Progenitor cell of endocrine pancreas (in vitro differentiated cells): ENCODE measurements around the gene DNAH8. TPM values are rescaled to one million over a fixed set of nuclear protein-coding genes. Genes with fewer than 3 reads are reported as not detected.

ENCODE experiments used
- DNase-seq: peaks from one replicate; pipeline ENCODE4 v3.0.0; 2021; ENCODE audit warnings: low spot score; ENCODE audit not compliant: unreplicated experiment
- H3K27ac Mint-ChIP-seq: 2 replicates; pipeline ENCODE4 v1.8.0; 2021; ENCODE audit warnings: mild to moderate bottlenecking, moderate library complexity, mixed read lengths
- H3K27me3 Mint-ChIP-seq: 2 replicates; pipeline ENCODE4 v1.8.0; 2021; ENCODE audit warnings: mixed read lengths
- H3K36me3 Mint-ChIP-seq: 2 replicates; pipeline ENCODE4 v1.8.0; 2022; ENCODE audit warnings: mixed read lengths; ENCODE audit not compliant: insufficient read depth
- H3K4me1 Mint-ChIP-seq: 2 replicates; pipeline ENCODE4 v1.8.0; 2021; ENCODE audit warnings: low read depth, mixed read lengths
- H3K4me3 Mint-ChIP-seq: 2 replicates; pipeline ENCODE4 v1.8.0; 2021; ENCODE audit warnings: low read depth, mild to moderate bottlenecking, moderate library complexity, mixed read lengths
- H3K9me3 Mint-ChIP-seq: 2 replicates; pipeline ENCODE4 v1.8.0; 2021; ENCODE audit warnings: low read depth, mixed read lengths
- CTCF ChIP-seq: fragments of 200-600 bp; sonication (generic); IDR thresholded peaks from one replicate; pipeline ENCODE4 v1.5.0; 2021; ENCODE audit warnings: antibody characterized with exemption, mild to moderate bottlenecking; ENCODE audit not compliant: unreplicated experiment
- total RNA-seq: library from RNA; stranded (reverse); gene quantifications from 2 replicates; pipeline ENCODE4 v1.2.1, GENCODE V29; 2021

The DNAH8 gene
- total RNA-seq, 1 donor from 2014 or later: 0.12 TPM

DNA sequence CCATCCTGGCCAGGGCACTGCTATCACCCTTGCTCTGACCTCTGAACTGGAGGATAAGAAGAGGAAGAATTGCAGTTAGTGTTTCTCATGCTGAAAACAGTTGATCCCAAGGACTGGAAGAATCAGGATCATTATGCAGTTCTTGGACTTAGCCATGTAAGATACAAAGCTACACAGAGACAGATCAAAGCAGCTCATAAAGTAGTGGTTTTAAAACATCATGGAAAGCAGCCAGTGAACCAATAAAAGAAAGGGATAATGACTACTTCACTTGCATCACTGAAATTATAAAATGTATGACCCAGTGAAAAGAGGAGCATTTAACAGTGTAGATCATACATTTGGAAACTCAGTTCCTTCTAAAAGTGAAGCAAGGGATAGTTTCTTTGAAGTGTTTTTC is 47.7 kb downstream of the DNAH8 start:
- Mint-ChIP-seq H3K27me3 (no peaks in the 10 kb centered on the region), H3K4me1 (no peaks in the 10 kb centered on the region), H3K36me3 (no peaks in the 10 kb centered on the region), H3K9me3 (no peaks in the 10 kb centered on the region), H3K27ac (no peak overlapping the region), H3K4me3 (no peak overlapping the region)
- no peak for TF ChIP-seq CTCF
- no peak for DNase-seq

- Mint-ChIP-seq H3K27me3 (no peaks in the 10 kb centered on the region), H3K4me1 (no peaks in the 10 kb centered on the region), H3K36me3 (no peaks in the 10 kb centered on the region), H3K9me3 (peaks cover 7% of the 10 kb centered on the region), H3K27ac (no peak overlapping the region), H3K4me3 (no peak overlapping the region)
- no peak for DNase-seq
- no peak for TF ChIP-seq CTCF
Observed at GRCh38 chr6:38767560-38767959, 52.4 kb downstream of the DNAH8 start.

DNA sequence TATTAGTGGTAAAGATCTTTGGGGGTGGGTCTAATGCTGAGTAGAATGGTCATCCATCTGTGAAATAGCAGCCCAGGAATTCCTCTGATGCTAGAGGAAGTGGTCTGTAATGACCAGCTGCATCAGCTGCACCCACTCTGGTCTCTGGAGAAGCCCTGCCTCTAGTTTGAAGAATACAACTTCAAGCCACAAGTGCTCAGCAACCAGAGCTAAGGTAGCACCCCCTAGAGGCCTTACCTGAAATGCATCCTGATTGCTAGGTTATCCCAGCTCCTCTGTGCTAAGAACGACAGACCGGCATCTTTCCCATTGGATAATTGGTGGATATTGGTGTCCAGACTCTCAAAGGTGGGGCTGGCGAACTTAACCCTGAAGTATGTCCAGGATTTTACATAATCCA is 58.2 kb downstream of the DNAH8 start:
- no peak for DNase-seq
- Mint-ChIP-seq H3K27ac (no peak overlapping the region), H3K27me3 (no peaks in the 10 kb centered on the region), H3K4me3 (no peak overlapping the region), H3K4me1 (no peaks in the 10 kb centered on the region), H3K9me3 (peaks cover 7% of the 10 kb centered on the region), H3K36me3 (no peaks in the 10 kb centered on the region)
- TF ChIP-seq CTCF: peak; percentile 46

DNA sequence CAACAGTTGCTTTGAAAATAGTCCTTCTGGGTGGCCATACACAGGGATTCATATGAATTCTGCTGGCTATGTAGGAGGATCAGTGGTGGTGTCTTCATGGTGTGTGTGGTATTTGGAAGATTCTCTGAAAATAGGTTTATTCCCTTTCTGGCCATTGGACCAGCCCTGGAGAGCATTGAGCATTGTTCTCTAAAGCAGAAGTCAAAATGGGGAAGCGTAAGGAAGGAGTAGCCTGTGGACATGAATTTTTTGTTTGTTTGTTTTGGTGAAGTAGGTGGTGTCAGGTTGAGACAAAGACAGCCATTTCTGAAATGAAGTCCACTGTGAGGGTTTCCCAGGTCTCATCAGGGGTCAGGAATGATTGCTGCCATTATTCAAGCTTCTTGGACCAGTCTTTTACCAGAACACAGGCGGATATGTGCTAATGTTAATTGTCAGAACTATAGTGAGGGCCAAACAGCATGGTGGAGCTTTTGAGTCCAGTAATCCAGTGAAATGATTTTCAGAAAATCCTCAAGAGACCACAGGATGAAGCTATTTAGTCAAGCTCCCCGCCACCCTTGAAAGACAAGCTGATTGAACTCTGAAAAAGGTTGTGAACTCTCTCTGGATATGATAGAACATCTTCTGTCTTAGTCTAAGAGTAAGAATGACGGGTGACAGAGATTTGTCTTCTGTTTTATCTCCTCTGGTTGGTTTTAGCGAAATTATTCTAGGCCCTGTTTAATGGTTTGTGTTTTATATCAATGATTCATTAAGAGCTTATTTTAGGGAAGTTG is 60.0 kb downstream of the DNAH8 start:
- Mint-ChIP-seq H3K4me1 (no peaks in the 10 kb centered on the region), H3K27me3 (no peaks in the 10 kb centered on the region), H3K27ac (no peak overlapping the region), H3K36me3 (no peaks in the 10 kb centered on the region), H3K9me3 (peaks cover 4% of the 10 kb centered on the region), H3K4me3 (no peak overlapping the region)
- no peak for DNase-seq
- TF ChIP-seq CTCF: no peak

DNA sequence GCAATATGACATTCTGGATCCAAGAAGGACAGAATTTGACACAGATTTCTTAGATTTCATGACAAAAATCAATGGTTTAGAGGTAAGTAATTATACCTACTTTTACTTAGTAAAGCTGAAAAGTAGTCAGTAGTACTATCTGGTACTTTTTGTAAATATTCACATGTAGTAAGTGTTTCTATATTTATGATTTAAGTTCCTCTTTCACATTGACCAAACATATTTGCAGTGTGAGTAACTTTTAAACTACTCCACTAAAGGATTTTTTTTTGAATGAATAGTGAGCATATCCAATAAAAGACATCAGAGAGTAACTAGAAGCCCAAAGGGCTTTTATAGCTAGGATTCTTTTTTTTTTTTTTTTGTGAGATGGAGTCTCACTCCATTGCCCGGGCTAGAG is 60.8 kb downstream of the DNAH8 start:
- H3K4me3 Mint-ChIP-seq: no peak overlapping the region
- no peaks in the 10 kb centered on the region for H3K36me3 Mint-ChIP-seq
- no peaks in the 10 kb centered on the region for H3K4me1 Mint-ChIP-seq
- H3K9me3 Mint-ChIP-seq: peaks cover 4% of the 10 kb centered on the region
- H3K27ac Mint-ChIP-seq: no peak overlapping the region
- TF ChIP-seq CTCF: no peak
- no peaks in the 10 kb centered on the region for H3K27me3 Mint-ChIP-seq
- no peak for DNase-seq
